K562 (cell line): ENCODE data around the gene ANO10. TPM values are rescaled to one million over a fixed set of nuclear protein-coding genes. Genes with fewer than 3 reads are reported as not detected.

Experiments used
- ATAC-seq: fragments of 200-7000 bp; cut with Tn5 transposase; 3 replicates; pipeline ENCODE4 v1.9.1; 2020; ENCODE audit warnings: moderate library complexity
- Bru-seq: library from RNA; stranded (reverse); fragments of 400-500 nt; gene quantifications from one replicate; lab custom pipeline; 2021; lab: Mats Ljungman, UMichigan
- BruChase-seq, 2 experiments: library from RNA; stranded (reverse); fragments of 400-500 nt; gene quantifications; one replicate each; lab custom pipeline; 2021; lab: Mats Ljungman, UMichigan
- BruUV-seq: library from RNA; stranded (reverse); fragments of 400-500 nt; replicated peaks from 2 replicates; lab custom pipeline; 2021; lab: Mats Ljungman, UMichigan
- CTCF ChIA-PET: fragments of 300-600 bp; formaldehyde crosslinking; extraction: SDS; loops from one replicate; lab custom pipeline; 2021; ENCODE audit warnings: low intra/inter-chr PET ratio; lab: Yijun Ruan, JAX
- POLR2A ChIA-PET: fragments of 300-600, 350-650 bp; sonication (Branson Sonifier 250); formaldehyde crosslinking; extraction: SDS; loops from one replicate; lab custom pipeline; 2021; ENCODE audit warnings: antibody characterized with exemption, inconsistent platforms; lab: Yijun Ruan, JAX
- DNase-seq, 4 experiments: peaks; one replicate each; pipeline versions ENCODE4 v3.0.0 to v3.0.0-alpha.2; 2011 to 2018; ENCODE audit warnings: low spot score in 3 of 4, mixed read lengths in 3 of 4; ENCODE audit errors: extremely low read depth in 1 of 4
- FAIRE-seq: peaks from 2 replicates; lab custom pipeline; 2011; peaks lifted over from hg19 to GRCh38; lab: Jason Lieb, UNC
- H2AFZ ChIP-seq: 2 replicates; pipeline ENCODE4 v1.6.0; 2011; ENCODE audit warnings: low read depth, low read length, control low read depth, inconsistent platforms
- H3K27ac ChIP-seq: fragments of 200-600 bp; 3 replicates; pipeline ENCODE4 v1.8.0; 2011; ENCODE audit warnings: low read depth, mild to moderate bottlenecking, control low read depth, inconsistent platforms, low read length, moderate library complexity, mixed read lengths; ENCODE audit errors: extremely low read depth
- H3K27me3 ChIP-seq, 2 experiments: fragments of 300-600 bp in 1 of 2; 2 replicates in 1 of 2; 3 replicates in 1 of 2; pipeline versions ENCODE4 v1.6.0 to v1.8.0; 2011; ENCODE audit warnings: inconsistent platforms in 2 of 2, low read length in 2 of 2, mild to moderate bottlenecking in 1 of 2, mixed read lengths in 1 of 2, moderate library complexity in 1 of 2; ENCODE audit not compliant: control insufficient read depth in 2 of 2, insufficient read depth in 2 of 2
- H3K36me3 ChIP-seq: fragments of 300-600 bp; 3 replicates; pipeline ENCODE4 v1.8.0; 2011; ENCODE audit warnings: mild to moderate bottlenecking, low read length, inconsistent platforms; ENCODE audit not compliant: control insufficient read depth, insufficient read depth
- H3K4me1 ChIP-seq, 2 experiments: fragments of 200-600 bp in 1 of 2; replicated peaks in 1 of 2; 2 replicates in 1 of 2; 3 replicates in 1 of 2; pipeline versions ENCODE4 v1.5.1 to v1.8.0; 2011; ENCODE audit warnings: inconsistent platforms in 2 of 2, low read length in 2 of 2, mild to moderate bottlenecking in 1 of 2, mixed read lengths in 1 of 2, moderate library complexity in 1 of 2; ENCODE audit not compliant: control insufficient read depth in 2 of 2, insufficient read depth in 2 of 2
- H3K4me2 ChIP-seq: 2 replicates; pipeline ENCODE4 v1.6.1; 2011; ENCODE audit warnings: low read length, control low read depth, inconsistent platforms, mixed read lengths; ENCODE audit not compliant: insufficient read depth
- H3K4me3 ChIP-seq: fragments of 200-600 bp; sonication (generic), shearing (Covaris generic); 2 replicates; pipeline ENCODE4 v1.5.1; 2016; ENCODE audit warnings: control low read depth, inconsistent platforms
- H3K79me2 ChIP-seq: fragments of 200-600 bp; 3 replicates; pipeline ENCODE4 v1.8.0; 2011; ENCODE audit warnings: low read length, inconsistent platforms; ENCODE audit not compliant: control insufficient read depth, insufficient read depth
- H3K9ac ChIP-seq, 2 experiments: 2 replicates each; pipeline versions ENCODE4 v1.6.0 to v1.6.1; 2011; ENCODE audit warnings: low read depth in 2 of 2, low read length in 2 of 2, control low read depth in 1 of 2, inconsistent platforms in 1 of 2, mild to moderate bottlenecking in 1 of 2, mixed read lengths in 1 of 2; ENCODE audit not compliant: insufficient read depth in 1 of 2
- H3K9me1 ChIP-seq: one replicate; pipeline ENCODE4 v1.6.0; 2011; ENCODE audit warnings: inconsistent platforms, mild to moderate bottlenecking, low read length, moderate library complexity; ENCODE audit not compliant: control insufficient read depth, insufficient read depth
- H3K9me3 ChIP-seq: replicated peaks from 2 replicates; pipeline ENCODE4 v1.5.1; 2011; ENCODE audit warnings: low read depth, low read length, inconsistent platforms; ENCODE audit not compliant: control insufficient read depth, insufficient read depth
- H4K20me1 ChIP-seq: replicated peaks from 2 replicates; pipeline ENCODE4 v1.6.1; 2011; ENCODE audit warnings: low read length, inconsistent platforms, mixed read lengths; ENCODE audit not compliant: control insufficient read depth, insufficient read depth
- ARHGAP35 ChIP-seq: fragments of 450-650 bp; IDR thresholded peaks from 2 replicates; pipeline ENCODE4 v1.6.1; 2018; ENCODE audit not compliant: partially characterized antibody
- CREB3 ChIP-seq: fragments of 450-650 bp; conservative IDR thresholded peaks from 2 replicates; pipeline ENCODE4 v1.6.1; 2016; ENCODE audit warnings: missing genetic modification characterization, low read depth, mild to moderate bottlenecking, missing compliant biosample characterization, moderate library complexity
- ERF ChIP-seq: fragments of 450-650 bp; formaldehyde crosslinking; IDR thresholded peaks from 2 replicates; pipeline ENCODE4 v1.4.0; 2020; ENCODE audit warnings: mild to moderate bottlenecking, mixed read lengths
- JUN ChIP-seq, 2 experiments: sonication (generic) in 1 of 2; formaldehyde crosslinking in 1 of 2; IDR thresholded peaks; 2 replicates each; pipeline versions ENCODE4 v1.6.1 to v1.8.0; 2012 to 2022; ENCODE audit warnings: borderline replicate concordance in 2 of 2, mild to moderate bottlenecking in 2 of 2, improper control_type of control experiment in 1 of 2, low read depth in 1 of 2, low read length in 1 of 2, missing genetic modification reagents in 1 of 2
- KDM1A ChIP-seq, 2 experiments: fragments of 450-650 bp; IDR thresholded peaks; 2 replicates each; pipeline ENCODE4 v1.6.1; 2016; ENCODE audit warnings: mild to moderate bottlenecking in 2 of 2
- KDM5B ChIP-seq: fragments of 200-600 bp; sonication (generic); IDR thresholded peaks from 2 replicates; pipeline ENCODE4 v1.6.1; 2012; ENCODE audit warnings: low read depth, mild to moderate bottlenecking, moderate library complexity, low read length, control low read depth, inconsistent platforms; ENCODE audit not compliant: insufficient replicate concordance
- MEIS2 ChIP-seq: fragments of 450-650 bp; IDR thresholded peaks from 2 replicates; pipeline ENCODE4 v1.6.1; 2014; ENCODE audit warnings: mild to moderate bottlenecking; ENCODE audit not compliant: partially characterized antibody
- NONO ChIP-seq, 2 experiments: fragments of 200-400 bp in 1 of 2; fragments of 450-650 bp in 1 of 2; formaldehyde crosslinking in 1 of 2; IDR thresholded peaks; 2 replicates each; pipeline ENCODE4 v1.6.1; 2017; ENCODE audit warnings: low read depth in 2 of 2, mild to moderate bottlenecking in 2 of 2, moderate library complexity in 2 of 2, low read length in 1 of 2
- ZNF12 ChIP-seq: sonication (generic); formaldehyde crosslinking; IDR thresholded peaks from 2 replicates; pipeline ENCODE4 v1.4.0; 2020; ENCODE audit warnings: mild to moderate bottlenecking, missing genetic modification reagents
- WGBS: fragments of 100-300 bp; shearing (Covaris generic); methylation state at CpG from one replicate; pipeline ENCODE4 v1.1.6; 2016; ENCODE audit warnings: low coverage, mixed read lengths; ENCODE audit not compliant: insufficient coverage; ENCODE audit errors: missing lambda C conversion rate; 5-methylcytosine and 5-hydroxymethylcytosine counted together
- in situ Hi-C: fragments of 300-500 bp; cut with MboI; formaldehyde crosslinking; loops from 4 replicates; pipeline ENCODE4 v1.15.0; 2018; ENCODE audit warnings: inconsistent platforms, mixed read lengths
- intact Hi-C: fragments of 100-400 bp; cut with micrococcal nuclease; formaldehyde crosslinking; loops from 2 replicates; pipeline ENCODE4 v1.14.2; 2022
- long read RNA-seq, 3 experiments: library from polyadenylated mRNA in 2 of 3; library from RNA in 1 of 3; unstranded in 2 of 3; stranded (forward) in 1 of 3; transcript quantifications; one replicate each; pipeline ENCODE4 v2.0.0, GENCODE V29; 2019 to 2022
- polyA minus RNA-seq, 3 experiments: library from RNA; depleted of rRNA, polyadenylated mRNA; stranded (reverse); fragments of >200 nt; gene quantifications; 2 replicates each; pipeline ENCODE4 v1.2.3, GENCODE V29; 2011
- polyA plus RNA-seq, 8 experiments: library from polyadenylated mRNA; depleted of rRNA in 4 of 8; stranded (reverse) in 5 of 8; unstranded in 3 of 8; fragments of >200 nt; fragmentation: Nextera tagmentation in 2 of 8; fragmentation: Illumina TruSeq in 1 of 8; extraction: Ambion mirVana in 2 of 8; extraction: Trizol in 1 of 8; gene quantifications; 2 replicates each; pipeline versions ENCODE4 v1.2.1 to v1.2.3, GENCODE V29; 2011 to 2014; ENCODE audit warnings: inconsistent platforms in 1 of 8, missing spikeins in 1 of 8
- total RNA-seq, 7 experiments: library from RNA; depleted of rRNA in 6 of 7; stranded (reverse); fragments of >200 nt in 6 of 7; fragmentation: Illumina TruSeq in 2 of 7; extraction: Trizol in 2 of 7; gene quantifications; 2 replicates each; pipeline versions ENCODE4 v1.2.1 to v1.2.3, GENCODE V29; 2011 to 2021; ENCODE audit warnings: low replicate concordance in 1 of 7

Gene ANO10
- 97.9 and 159 TPM in 2 replicates for total RNA-seq (2011; cell fraction: chromatin; rRNA removed; ENCODE audit: low replicate concordance)
- 79.0 and 95.4 TPM in 2 replicates for total RNA-seq (2011; cell fraction: nucleolus; rRNA removed)
- 95.5 and 111 TPM in 2 replicates for total RNA-seq (2011; cell fraction: nucleoplasm; rRNA removed)
- total RNA-seq (2014; rRNA removed) (27.2 and 27.9 TPM in 2 replicates), total RNA-seq (2014; rRNA removed; fragmentation: Illumina TruSeq; extraction: Trizol) (36.3 and 42.8 TPM in 2 replicates), total RNA-seq (2015; rRNA removed; fragmentation: Illumina TruSeq; extraction: Trizol) (32.3 and 36.3 TPM in 2 replicates), total RNA-seq (2021) (41.3 and 41.7 TPM in 2 replicates), polyA plus RNA-seq (2011; rRNA removed) (44.9 and 46.0 TPM in 2 replicates), polyA plus RNA-seq (2014; fragmentation: Illumina TruSeq; extraction: Trizol) (33.1 and 34.8 TPM in 2 replicates), polyA plus RNA-seq (2014; fragmentation: Nextera tagmentation; extraction: Ambion mirVana) (10 to 100 TPM in 1 of 2 experiments, 1 to 10 TPM in 1; 6.4 to 14.2 TPM), polyA plus RNA-seq (2014; rRNA removed) (25.7 and 27.5 TPM in 2 replicates), polyA minus RNA-seq (2011; rRNA and poly(A)+ RNA removed) (71.7 and 92.2 TPM in 2 replicates), Bru-seq, nascent RNA (percentile 78 among the genes with signal in this experiment), BruChase-seq, experiment 1, labeled RNA remaining after a 2-hour chase (percentile 80 among the genes with signal in this experiment), BruChase-seq, experiment 2, labeled RNA remaining after a 6-hour chase (percentile 78 among the genes with signal in this experiment)
- 22.8 and 42.5 TPM in 2 replicates for polyA plus RNA-seq (2011; cell fraction: cytosol; rRNA removed)
- polyA plus RNA-seq (2011; cell fraction: nucleus; rRNA removed) = 16.3 and 23.3 TPM in 2 replicates
- 32.9 and 41.8 TPM in 2 replicates for polyA plus RNA-seq (2012)
- 22.3 and 28.8 TPM in 2 replicates for polyA minus RNA-seq (2011; cell fraction: cytosol; rRNA and poly(A)+ RNA removed)
- 44.7 and 71.0 TPM in 2 replicates for polyA minus RNA-seq (2011; cell fraction: nucleus; rRNA and poly(A)+ RNA removed)
- long read RNA-seq, experiment 1, transcript ANO10-203 (12 exons, 2,419 nt) = minor isoform, 7 of 173 reads
- long read RNA-seq, experiment 1, transcript ANO10-201 (13 exons, 3,212 nt) = major isoform, 72 of 173 reads
- long read RNA-seq, experiment 1, partial matches to known transcripts = 26 of 173 reads
- long read RNA-seq, experiment 1, other reads (novel, unspliced or antisense) = 67 of 173 reads
- long read RNA-seq, experiment 2, transcript ANO10-201 (13 exons, 3,212 nt) = major isoform, 14 of 45 reads
- long read RNA-seq, experiment 2, partial matches to known transcripts = 19 of 45 reads
- long read RNA-seq, experiment 2, other reads (novel, unspliced or antisense) = 11 of 45 reads
- long read RNA-seq, experiment 3, transcript ANO10-201 (13 exons, 3,212 nt) = major isoform, 23 of 31 reads
- long read RNA-seq, experiment 3, partial matches to known transcripts = 0 of 31 reads
- long read RNA-seq, experiment 3, other reads (novel, unspliced or antisense) = 5 of 31 reads

GRCh38 chr3:43621656-43622432 lies at the start of gene ANO10:
Gene ANO10 (minus strand): TSS chr3:43622011. CDS start chr3:43605852, 16,159 bp downstream.
- in situ Hi-C loops = no loop called here
- Histone ChIP-seq H3K9ac (peak within 1 kb of the TSS; percentile 88 to 96), H2AFZ (peak within 1 kb of the TSS; percentile 96), H3K79me2 (peaks cover 34% of the 10 kb centered on the region), H3K4me1 (peaks cover 7 to 20% of the 10 kb centered on the region in 2 experiments; a peak in 4 of 5 replicates), H3K9me3 (no peaks in the 10 kb centered on the region), H3K36me3 (peaks cover 4% of the 10 kb centered on the region; the same call in 1 of the 3 replicates), H3K4me3 (peak within 1 kb of the TSS; percentile 89), H4K20me1 (no peaks in the 10 kb centered on the region), H3K4me2 (peak within 1 kb of the TSS; percentile 93), H3K27ac (peak within 1 kb of the TSS; percentile 86), H3K27me3 (no peaks in the 10 kb centered on the region), H3K9me1 (no peaks in the 10 kb centered on the region)
- WGBS = under 1% methylated on average over 46 of the region's 80 CpGs
- peak; percentile 94 for ATAC-seq
- POLR2A ChIA-PET = interaction anchor here (0.6 to 1.9 kb wide), 10 partner anchors 9 to 286 kb away, joined by 3 to 17 read pairs (median 4); partner anchors contain the start of gene ABHD5
- peak; percentile 98 to 100 (median 99) for DNase-seq
- intact Hi-C loops = loop anchor here (1.0 to 5.0 kb wide), 2 partner anchors 40 to 65 kb away; no protein-coding TSS in a partner anchor
- peak; percentile 96 for FAIRE-seq
- CTCF ChIA-PET = no interaction called here
- no TSS peak for BruUV-seq
- no peak for TF ChIP-seq CREB3 (tag)
- peak; percentile 71 for TF ChIP-seq MEIS2
- TF ChIP-seq NONO (IDR thresholded peaks at IDR 0.05; ENCODE audit: low read depth in 2 of 2, low read length in 1 of 2) = peak; percentile 40 to 52; a peak in 2 of 4 replicates
- TF ChIP-seq ERF (CRISPR knock-in tag) = 0 out of 2 replicates have a peak, but pooled peaks have one; percentile 79
- peak; percentile 21; the same call in 1 of the 2 replicates for TF ChIP-seq JUN (IDR thresholded peaks at IDR 0.05; ENCODE audit: borderline replicate concordance, low read depth, low read length)
- no peak for TF ChIP-seq JUN (CRISPR knock-in tag; IDR thresholded peaks at IDR 0.05; ENCODE audit: borderline replicate concordance)
- TF ChIP-seq KDM5B = peak; percentile 87
- TF ChIP-seq KDM1A (IDR thresholded peaks at IDR 0.05) = no peak
- TF ChIP-seq ZNF12 (CRISPR knock-in tag) = 0 out of 2 replicates have a peak, but pooled peaks have one; percentile 58
- TF ChIP-seq ARHGAP35 = peak; percentile 48
